ENCODE measurements around the gene MBD4.
"Not testable (repeated sequence)": the region's sequence is repeated elsewhere in the genome, so short reads cannot be mapped to it uniquely, and the experiment has no call there.

Gene MBD4

DNA sequence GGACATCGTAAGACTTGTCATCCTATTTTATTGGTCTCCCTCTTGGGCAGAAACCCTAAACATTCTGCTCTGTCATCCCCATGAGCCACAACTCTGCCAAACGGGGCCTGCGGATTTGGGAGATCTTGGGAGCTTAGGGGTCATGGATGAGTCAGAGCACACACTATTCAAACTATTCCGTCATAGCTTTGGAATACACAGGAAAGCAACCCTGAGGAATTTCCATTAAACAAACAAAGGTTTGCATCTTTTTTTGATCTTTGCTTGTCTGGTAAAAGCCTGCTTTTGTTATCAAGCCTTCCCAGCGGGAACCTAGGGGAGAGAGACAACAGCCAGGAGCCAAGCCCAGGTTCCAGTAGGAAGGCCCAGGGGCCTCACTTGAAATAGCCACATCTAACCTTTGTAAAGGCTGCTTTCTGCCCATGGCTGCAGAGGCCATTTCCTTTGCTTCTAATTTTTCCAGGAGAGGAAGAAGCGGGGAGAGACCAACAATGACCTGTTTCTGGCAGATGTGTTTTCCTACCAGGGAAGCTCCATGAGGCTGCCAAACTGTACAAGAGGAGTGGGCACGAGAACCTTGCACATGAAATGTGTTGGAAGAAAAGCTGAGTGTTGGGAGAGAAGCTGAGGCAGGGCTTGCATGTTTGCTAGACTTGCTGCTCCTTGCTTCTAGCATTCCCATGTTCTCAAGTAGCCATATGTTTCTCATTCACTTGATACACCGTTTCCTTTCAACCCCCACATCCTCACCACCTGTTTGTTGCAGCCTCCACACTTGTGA, 50.8 kb downstream of the MBD4 start:
- peaks cover 53% of the 10 kb centered on the region for H3K36me3 ChIP-seq (ENCODE audit: insufficient read depth, low read length)
- H3K27me3 ChIP-seq (ENCODE audit: insufficient read depth, low read length); H3K9me3 ChIP-seq (ENCODE audit: low read length); H2AFZ ChIP-seq (ENCODE audit: low read depth, low read length); H3K4me1 ChIP-seq (ENCODE audit: insufficient read depth, low read length); H3K4me3 ChIP-seq (ENCODE audit: low read length): not testable (repeated sequence)

DNA sequence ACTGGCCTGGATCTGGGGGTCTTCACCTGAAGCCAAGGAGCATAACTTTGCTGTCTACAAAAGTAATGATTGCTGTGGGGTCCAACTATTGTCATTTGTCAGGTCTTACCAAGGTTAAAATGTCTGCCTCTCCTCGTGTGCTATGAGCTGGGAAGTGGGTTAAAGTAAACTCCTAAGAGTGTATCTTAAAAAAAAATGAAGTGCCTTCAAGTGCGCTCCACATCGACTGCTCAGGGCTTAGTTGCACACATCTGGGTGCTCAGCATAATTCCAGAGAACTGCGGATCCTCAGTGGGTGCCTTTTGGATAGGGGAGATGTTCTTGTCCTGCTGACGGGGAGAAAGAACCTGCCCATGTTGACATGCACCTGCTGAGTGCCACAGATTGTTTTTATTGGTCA, 52.3 kb downstream of the MBD4 start:
- Histone ChIP-seq H3K4me1 (ENCODE audit: insufficient read depth, low read length) (peaks cover 4% of the 10 kb centered on the region), H3K27me3 (ENCODE audit: insufficient read depth, low read length) (no peaks in the 10 kb centered on the region), H3K4me3 (ENCODE audit: low read length) (no peak overlapping the region), H2AFZ (ENCODE audit: low read depth, low read length) (no peak overlapping the region), H3K9me3 (ENCODE audit: low read length) (peaks cover 2% of the 10 kb centered on the region), H3K36me3 (ENCODE audit: insufficient read depth, low read length) (peaks cover 48% of the 10 kb centered on the region)

DNA sequence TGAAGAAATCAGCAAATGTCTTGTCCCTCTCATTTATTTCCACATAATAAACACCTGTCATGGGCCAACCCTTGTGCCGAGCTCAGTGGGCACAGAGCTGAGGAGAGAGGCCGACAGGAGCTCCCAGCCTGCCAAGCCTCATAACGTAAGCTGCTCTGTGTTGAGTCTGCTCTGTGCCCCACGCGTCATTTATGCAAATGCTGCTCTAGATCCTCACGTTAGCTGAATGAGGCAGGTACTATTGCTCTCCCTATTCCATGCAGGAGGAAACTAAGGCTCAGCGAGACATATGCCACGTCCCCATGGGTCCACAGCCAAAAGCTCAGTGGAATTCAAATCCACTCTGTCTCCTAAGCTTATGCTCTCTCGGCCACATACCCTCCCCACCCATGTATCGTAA, 52.8 kb downstream of the MBD4 start:
- H3K36me3 ChIP-seq (ENCODE audit: insufficient read depth, low read length): peaks cover 44% of the 10 kb centered on the region
- H2AFZ ChIP-seq (ENCODE audit: low read depth, low read length): no peak overlapping the region
- peaks cover 2% of the 10 kb centered on the region for H3K9me3 ChIP-seq (ENCODE audit: low read length)
- no peak overlapping the region for H3K4me3 ChIP-seq (ENCODE audit: low read length)
- H3K27me3 ChIP-seq (ENCODE audit: insufficient read depth, low read length): no peaks in the 10 kb centered on the region
- H3K4me1 ChIP-seq (ENCODE audit: insufficient read depth, low read length): peaks cover 4% of the 10 kb centered on the region

DNA sequence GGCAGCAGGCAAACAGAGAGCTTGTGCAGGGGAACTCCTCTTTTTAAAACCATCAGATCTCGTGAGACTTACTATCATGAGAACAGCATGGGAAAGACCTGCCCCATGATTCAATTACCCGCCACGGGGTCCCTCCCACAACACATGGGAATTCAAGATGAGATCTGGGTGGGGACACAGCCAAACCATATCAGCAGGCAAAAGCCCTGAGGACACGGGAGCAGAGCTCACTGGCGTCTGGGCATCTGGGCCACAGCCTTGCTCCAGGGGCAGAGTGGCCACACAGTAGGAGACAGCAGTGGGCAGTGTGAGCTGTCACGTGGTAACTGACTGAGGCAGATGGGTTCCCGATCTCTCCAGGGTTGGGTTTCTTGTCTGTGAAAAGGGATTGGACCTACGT, 54.2 kb downstream of the MBD4 start:
- H3K4me1 ChIP-seq (ENCODE audit: insufficient read depth, low read length); H3K9me3 ChIP-seq (ENCODE audit: low read length); H2AFZ ChIP-seq (ENCODE audit: low read depth, low read length); H3K27me3 ChIP-seq (ENCODE audit: insufficient read depth, low read length); H3K4me3 ChIP-seq (ENCODE audit: low read length): not testable (repeated sequence)
- peaks cover 34% of the 10 kb centered on the region for H3K36me3 ChIP-seq (ENCODE audit: insufficient read depth, low read length)

DNA sequence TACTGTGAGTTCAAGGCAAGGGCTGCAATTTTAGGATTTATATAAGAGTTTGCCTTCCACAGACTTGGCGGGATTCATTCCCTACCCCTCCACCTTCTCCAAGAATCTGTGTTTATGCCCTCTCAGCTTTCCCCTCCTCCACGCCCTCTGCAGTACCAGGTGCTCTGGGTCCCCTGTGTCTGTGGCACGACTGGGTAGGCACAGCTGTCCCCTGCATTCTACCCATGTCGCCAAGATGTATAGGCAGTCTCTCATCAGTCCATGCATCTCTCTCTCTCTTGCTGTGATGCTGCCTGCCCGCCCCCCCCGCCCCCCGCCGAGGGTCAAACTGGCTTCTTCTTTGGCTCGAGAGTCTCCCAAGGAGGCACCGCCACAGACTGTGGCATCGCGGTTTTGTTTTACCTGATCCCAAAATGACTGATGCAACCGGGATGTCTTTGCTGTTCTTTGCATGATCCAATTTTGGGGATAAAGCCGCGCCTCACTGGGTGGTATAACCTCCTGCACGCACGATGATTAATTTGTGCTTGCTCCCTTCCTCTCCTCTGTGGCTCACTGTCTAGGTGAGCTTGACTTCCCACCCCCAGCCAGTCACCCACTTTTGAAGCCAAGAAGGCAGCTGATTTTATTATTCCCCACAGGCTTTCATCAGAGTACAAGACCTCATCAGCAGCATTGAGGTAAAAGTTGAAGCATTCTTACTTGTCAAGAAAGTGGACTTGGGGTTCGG, 55.0 kb downstream of the MBD4 start:
- Histone ChIP-seq H3K9me3 (ENCODE audit: low read length) (peaks cover 2% of the 10 kb centered on the region), H2AFZ (ENCODE audit: low read depth, low read length) (no peak overlapping the region), H3K27me3 (ENCODE audit: insufficient read depth, low read length) (no peaks in the 10 kb centered on the region), H3K4me3 (ENCODE audit: low read length) (no peak overlapping the region), H3K4me1 (ENCODE audit: insufficient read depth, low read length) (peaks cover 4% of the 10 kb centered on the region), H3K36me3 (ENCODE audit: insufficient read depth, low read length) (peaks cover 29% of the 10 kb centered on the region)

DNA sequence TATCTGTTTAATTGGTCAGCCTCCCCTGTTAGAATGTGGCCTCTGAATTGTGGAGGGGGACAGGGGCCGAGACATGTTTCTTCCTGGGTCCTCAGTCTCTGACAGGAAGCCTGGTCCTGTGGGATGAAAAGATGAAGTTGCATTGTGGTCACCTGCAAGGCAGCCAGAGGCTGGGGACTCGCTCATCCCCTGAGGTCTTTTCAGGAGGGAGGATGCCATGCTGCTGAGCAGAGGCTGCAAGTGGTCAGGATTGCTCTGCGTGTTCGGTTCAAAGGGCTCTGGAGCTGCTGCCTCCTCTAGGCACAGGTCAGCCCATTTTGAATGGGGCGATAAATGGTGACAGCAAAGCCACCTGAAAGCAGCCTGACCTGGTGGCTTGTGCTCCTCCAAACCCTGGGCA, 55.6 kb downstream of the MBD4 start:
- peaks cover 22% of the 10 kb centered on the region for H3K36me3 ChIP-seq (ENCODE audit: insufficient read depth, low read length)
- not testable (repeated sequence) for H3K4me3 ChIP-seq (ENCODE audit: low read length); H3K9me3 ChIP-seq (ENCODE audit: low read length); H3K27me3 ChIP-seq (ENCODE audit: insufficient read depth, low read length); H2AFZ ChIP-seq (ENCODE audit: low read depth, low read length); H3K4me1 ChIP-seq (ENCODE audit: insufficient read depth, low read length)

DNA sequence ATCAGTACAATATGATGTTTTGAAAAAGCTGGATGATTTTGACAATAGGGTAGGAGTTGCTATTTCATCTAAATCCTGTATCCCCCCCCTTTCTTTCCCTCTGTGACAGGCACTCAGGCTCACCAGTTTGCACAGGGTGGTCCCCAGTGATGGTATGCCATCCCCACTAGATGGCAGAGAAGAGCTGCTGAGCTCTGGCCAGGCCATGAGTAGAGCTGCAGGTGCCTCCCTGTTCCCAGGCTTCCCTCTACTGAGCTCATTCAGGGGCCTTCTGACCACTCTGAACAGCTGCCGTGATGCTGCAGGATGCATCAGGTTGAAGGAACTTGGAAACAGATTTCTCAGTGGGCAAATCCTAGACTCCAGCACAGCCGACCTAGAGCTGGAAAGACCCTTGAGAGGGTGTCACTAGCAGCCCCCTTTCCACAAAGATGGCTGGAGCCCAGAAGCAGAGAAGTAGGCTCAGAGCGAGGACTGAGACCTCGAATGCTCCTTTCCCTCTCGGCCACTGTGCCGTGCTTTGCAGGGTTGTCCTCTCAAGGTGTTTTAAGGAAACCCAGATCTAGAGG, 56.4 kb downstream of the MBD4 start:
- no peaks in the 10 kb centered on the region for H3K4me1 ChIP-seq (ENCODE audit: insufficient read depth, low read length)
- H3K36me3 ChIP-seq (ENCODE audit: insufficient read depth, low read length): peaks cover 22% of the 10 kb centered on the region
- no peak overlapping the region for H2AFZ ChIP-seq (ENCODE audit: low read depth, low read length)
- H3K9me3 ChIP-seq (ENCODE audit: low read length): peaks cover 8% of the 10 kb centered on the region
- H3K27me3 ChIP-seq (ENCODE audit: insufficient read depth, low read length): no peaks in the 10 kb centered on the region
- no peak overlapping the region for H3K4me3 ChIP-seq (ENCODE audit: low read length)

DNA sequence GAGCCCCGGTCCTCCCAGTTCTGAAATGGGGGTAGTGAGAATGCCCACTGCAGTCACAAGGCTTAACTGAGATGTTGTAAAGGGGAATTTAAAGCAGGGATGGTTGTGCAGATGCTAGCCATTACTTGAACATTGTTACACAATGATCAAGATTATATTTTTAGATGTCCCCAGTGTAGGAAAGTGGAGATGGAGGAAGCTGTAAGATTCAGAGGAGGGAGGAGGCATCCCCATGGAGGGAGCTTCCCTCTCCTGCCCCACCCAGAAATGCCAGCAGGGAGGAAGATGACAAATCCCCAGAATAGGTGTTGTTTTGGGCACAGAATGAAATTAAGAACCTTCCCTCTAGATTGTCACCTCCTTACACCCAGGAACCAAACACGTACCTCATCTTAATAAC, 57.4 kb downstream of the MBD4 start:
- H3K36me3 ChIP-seq (ENCODE audit: insufficient read depth, low read length): peaks cover 13% of the 10 kb centered on the region
- no peaks in the 10 kb centered on the region for H3K27me3 ChIP-seq (ENCODE audit: insufficient read depth, low read length)
- H3K9me3 ChIP-seq (ENCODE audit: low read length): peaks cover 15% of the 10 kb centered on the region
- H2AFZ ChIP-seq (ENCODE audit: low read depth, low read length): no peak overlapping the region
- H3K4me1 ChIP-seq (ENCODE audit: insufficient read depth, low read length): no peaks in the 10 kb centered on the region
- no peak overlapping the region for H3K4me3 ChIP-seq (ENCODE audit: low read length)

All from neuron (in vitro differentiated cells).